ENCODE results near the gene MTRF1L. TPM values are rescaled to one million over a fixed set of nuclear protein-coding genes. Genes with fewer than 3 reads are reported as not detected.

Gene MTRF1L
- total RNA-seq, 4 donors from 2014 or later, result 18.7 to 33.2 (median 24.8) TPM

GRCh38 chr6:152979116-152979515, 23.4 kb downstream of the MTRF1L start:
- H3K4me1 ChIP-seq, result peaks cover 0 to 21% (median 9%) of the 10 kb centered on the region in 3 donors
- peaks cover 0 to 11% of the 10 kb centered on the region in 2 donors for H3K36me3 ChIP-seq
- H3K27ac ChIP-seq, result no peak overlapping the region
- H3K4me3 ChIP-seq, result no peak overlapping the region
- no peaks in the 10 kb centered on the region for H3K9me3 ChIP-seq
- TF ChIP-seq POLR2A (IDR thresholded peaks at IDR 0.05), result no peak
- no peak for TF ChIP-seq CTCF (IDR thresholded peaks at IDR 0.05)
- TF ChIP-seq EP300 (IDR thresholded peaks at IDR 0.05), result no peak
- no peak for TF ChIP-seq POLR2AphosphoS5 (IDR thresholded peaks at IDR 0.05)
- no peaks in the 10 kb centered on the region for H3K27me3 ChIP-seq
- WGBS, 2 donors (ENCODE audit: low coverage in 1 of 2), result 63 to 68% methylated on average over 1 of the region's 1 CpG
- ATAC-seq, result no peak

GRCh38 chr6:152978058-152978457, 24.5 kb downstream of the MTRF1L start:
- TF ChIP-seq POLR2AphosphoS5 (IDR thresholded peaks at IDR 0.05) (no peak), POLR2A (IDR thresholded peaks at IDR 0.05) (no peak), CTCF (IDR thresholded peaks at IDR 0.05) (no peak), EP300 (IDR thresholded peaks at IDR 0.05) (no peak)
- H3K4me1 ChIP-seq, result peaks cover 0 to 21% (median 9%) of the 10 kb centered on the region in 3 donors
- no peak overlapping the region for H3K4me3 ChIP-seq
- peaks cover 0 to 22% of the 10 kb centered on the region in 2 donors for H3K36me3 ChIP-seq
- H3K27ac ChIP-seq, result no peak overlapping the region
- no peaks in the 10 kb centered on the region for H3K27me3 ChIP-seq
- no peak for ATAC-seq
- WGBS, 2 donors (ENCODE audit: low coverage in 1 of 2), result 43 to 51% methylated on average over 2 to 3 of the region's 3 CpGs
- no peaks in the 10 kb centered on the region for H3K9me3 ChIP-seq

- TF ChIP-seq EP300 (IDR thresholded peaks at IDR 0.05), result no peak
- no peak for TF ChIP-seq POLR2AphosphoS5 (IDR thresholded peaks at IDR 0.05)
- no peak for TF ChIP-seq POLR2A (IDR thresholded peaks at IDR 0.05)
- no peak for TF ChIP-seq CTCF (IDR thresholded peaks at IDR 0.05)
- peaks cover 0 to 27% of the 10 kb centered on the region in 2 donors for H3K36me3 ChIP-seq
- peaks cover 0 to 17% (median 7%) of the 10 kb centered on the region in 3 donors for H3K4me1 ChIP-seq
- H3K4me3 ChIP-seq, result no peak overlapping the region
- no peaks in the 10 kb centered on the region for H3K9me3 ChIP-seq
- H3K27ac ChIP-seq, result no peak overlapping the region
- ATAC-seq, result no peak
- H3K27me3 ChIP-seq, result no peaks in the 10 kb centered on the region
These were observed 25.0 kb downstream of the MTRF1L start for GRCh38 chr6:152977556-152977955.

GRCh38 chr6:152976749-152977148, 25.8 kb downstream of the MTRF1L start:
- Histone ChIP-seq H3K36me3 (peaks cover 0 to 35% of the 10 kb centered on the region in 2 donors), H3K27ac (no peak overlapping the region), H3K4me3 (no peak overlapping the region), H3K4me1 (peaks cover 0 to 9% (median 0%) of the 10 kb centered on the region in 3 donors), H3K9me3 (no peaks in the 10 kb centered on the region), H3K27me3 (no peaks in the 10 kb centered on the region)
- WGBS, 2 donors (ENCODE audit: low coverage in 1 of 2), result 100% methylated on average over 1 of the region's 1 CpG
- ATAC-seq, result no peak
- no peak for TF ChIP-seq POLR2A (IDR thresholded peaks at IDR 0.05)

GRCh38 chr6:152975204-152975915, 27.1 kb downstream of the MTRF1L start:
- H3K4me3 ChIP-seq, result no peak overlapping the region
- H3K4me1 ChIP-seq, result no peaks in the 10 kb centered on the region
- H3K27me3 ChIP-seq, result no peaks in the 10 kb centered on the region
- H3K36me3 ChIP-seq, result peaks cover 0 to 49% of the 10 kb centered on the region in 2 donors
- H3K27ac ChIP-seq, result no peak overlapping the region
- TF ChIP-seq POLR2AphosphoS5 (IDR thresholded peaks at IDR 0.05) (no peak), EP300 (IDR thresholded peaks at IDR 0.05) (no peak), POLR2A (IDR thresholded peaks at IDR 0.05) (no peak), CTCF (IDR thresholded peaks at IDR 0.05) (no peak)
- no peaks in the 10 kb centered on the region for H3K9me3 ChIP-seq
- WGBS, 2 donors (ENCODE audit: low coverage in 1 of 2), result 79 to 88% methylated on average over 2 to 4 of the region's 4 CpGs
- ATAC-seq, result no peak
